T-helper 1 cell (primary cell): ENCODE measurements around the gene ACIN1.

Source experiments
- DNase-seq, 5 donors: peaks; one replicate each; pipeline ENCODE4 v3.0.0-alpha.2; 2012 to 2020

ACIN1 gene

GRCh38 chr14:23105348-23105824 lies 10.4 kb upstream of the ACIN1 start:
- DNase-seq: no peak

- DNase-seq: no peak
These were observed 9.8 kb upstream of the ACIN1 start, which contains the start of gene CIROP for GRCh38 chr14:23104591-23105347. Gene CIROP, minus strand, starts transcription at chr14:23104989. Its CDS starts 69 bp downstream, at chr14:23104920.

GRCh38 chr14:23104070-23104590 lies 9.2 kb upstream of the ACIN1 start:
- DNase-seq: no peak

GRCh38 chr14:23103581-23103980 lies 8.6 kb upstream of the ACIN1 start:
- DNase-seq: no peak

GRCh38 chr14:23102801-23103200 lies 7.9 kb upstream of the ACIN1 start:
- DNase-seq: no peak

- DNase-seq: no peak
These were observed 7.2 kb upstream of the ACIN1 start for GRCh38 chr14:23101986-23102625.

GRCh38 chr14:23101213-23101970 lies 6.5 kb upstream of the ACIN1 start:
- no peak for DNase-seq

GRCh38 chr14:23099212-23099861 lies 4.4 kb upstream of the ACIN1 start:
- no peak for DNase-seq

- DNase-seq: no peak
These were observed 2.9 kb upstream of the ACIN1 start for GRCh38 chr14:23097786-23098185.

GRCh38 chr14:23095196-23096108 lies 516 bp upstream of the ACIN1 start, which contains the start of gene C14orf119:
Gene C14orf119, plus strand, starts transcription at chr14:23095505. Its CDS starts 2,154 bp downstream, at chr14:23097659.
- peak; percentile 97 to 100 (median 99) for DNase-seq

GRCh38 chr14:23093991-23094665 lies 808 bp downstream of the ACIN1 start:
- DNase-seq: no peak

GRCh38 chr14:23093526-23093925 lies 1.4 kb downstream of the ACIN1 start:
- DNase-seq: no peak

- no peak for DNase-seq
These were observed 1.8 kb downstream of the ACIN1 start for GRCh38 chr14:23093104-23093503.

- no peak for DNase-seq
These were observed 3.4 kb downstream of the ACIN1 start for GRCh38 chr14:23091294-23092225.

- DNase-seq: no peak
These were observed 4.7 kb downstream of the ACIN1 start for GRCh38 chr14:23090254-23090636.

GRCh38 chr14:23089498-23090253 lies 5.3 kb downstream of the ACIN1 start:
- no peak for DNase-seq

- no peak for DNase-seq
These were observed 8.4 kb downstream of the ACIN1 start for GRCh38 chr14:23086565-23086964.

- no peak for DNase-seq
These were observed 9.5 kb downstream of the ACIN1 start for GRCh38 chr14:23085458-23085857.

- no peak for DNase-seq
These were observed 14.5 kb downstream of the ACIN1 start for GRCh38 chr14:23080474-23080873.
